HepG2 (cell line): ENCODE measurements around the gene LRRIQ4. TPM values are rescaled to one million over a fixed set of nuclear protein-coding genes. Genes with fewer than 3 reads are reported as not detected.

ENCODE experiments used
- AKNA ChIP-seq: sonication (generic); formaldehyde crosslinking; IDR thresholded peaks from 2 replicates; pipeline ENCODE4 v1.4.0; 2020; ENCODE audit warnings: missing genetic modification reagents, borderline replicate concordance
- CCDC6 ChIP-seq: sonication (generic); formaldehyde crosslinking; IDR thresholded peaks from 2 replicates; pipeline ENCODE4 v1.8.1; 2022; ENCODE audit warnings: mild to moderate bottlenecking, missing genetic modification reagents, moderate library complexity
- CREB1 ChIP-seq, 2 experiments: fragments of 450-650 bp in 1 of 2; IDR thresholded peaks; 2 replicates each; pipeline ENCODE4 v1.6.1; 2016 to 2017; ENCODE audit warnings: control low read depth in 1 of 2, mild to moderate bottlenecking in 1 of 2, missing compliant biosample characterization in 1 of 2, missing genetic modification characterization in 1 of 2
- GZF1 ChIP-seq: sonication (generic); formaldehyde crosslinking; IDR thresholded peaks from 2 replicates; pipeline ENCODE4 v1.5.1; 2020; ENCODE audit warnings: mild to moderate bottlenecking, missing genetic modification reagents
- HMGXB3 ChIP-seq: sonication (generic); formaldehyde crosslinking; IDR thresholded peaks from 2 replicates; pipeline ENCODE4 v1.4.0; 2020; ENCODE audit warnings: missing genetic modification reagents, borderline replicate concordance
- HNF4A ChIP-seq: sonication (generic); formaldehyde crosslinking; IDR thresholded peaks from 2 replicates; pipeline ENCODE4 v1.4.0; 2020; ENCODE audit warnings: missing genetic modification reagents
- JUND ChIP-seq: sonication (generic); formaldehyde crosslinking; IDR thresholded peaks from 2 replicates; pipeline ENCODE4 v1.8.0; 2022; ENCODE audit warnings: mild to moderate bottlenecking, missing genetic modification reagents
- MAX ChIP-seq: IDR thresholded peaks from 2 replicates; pipeline ENCODE4 v1.6.1; 2012; ENCODE audit warnings: inconsistent platforms
- MED1 ChIP-seq: sonication (generic); formaldehyde crosslinking; IDR thresholded peaks from 2 replicates; pipeline ENCODE4 v1.4.0; 2020; ENCODE audit warnings: missing genetic modification reagents
- NFKBIZ ChIP-seq: IDR thresholded peaks from 2 replicates; pipeline ENCODE4 v1.6.1; 2018; ENCODE audit warnings: missing genetic modification reagents, missing compliant biosample characterization
- POGZ ChIP-seq: sonication (generic); formaldehyde crosslinking; IDR thresholded peaks from 2 replicates; pipeline ENCODE4 v1.4.0; 2020; ENCODE audit warnings: mild to moderate bottlenecking, missing genetic modification reagents
- SRY ChIP-seq: sonication (generic); formaldehyde crosslinking; IDR thresholded peaks from 2 replicates; pipeline ENCODE4 v1.8.0; 2022; ENCODE audit warnings: mild to moderate bottlenecking, missing genetic modification reagents
- TAF1 ChIP-seq: sonication (generic); formaldehyde crosslinking; IDR thresholded peaks from 2 replicates; pipeline ENCODE4 v1.4.0; 2020; ENCODE audit warnings: missing genetic modification reagents
- THAP9 ChIP-seq: sonication (generic); formaldehyde crosslinking; IDR thresholded peaks from 2 replicates; pipeline ENCODE4; 2020; ENCODE audit warnings: missing genetic modification reagents, mild to moderate bottlenecking, borderline replicate concordance
- ZNF496 ChIP-seq: sonication (generic); formaldehyde crosslinking; IDR thresholded peaks from 2 replicates; pipeline ENCODE4 v1.8.1; 2023; ENCODE audit warnings: mild to moderate bottlenecking, moderate library complexity, missing genetic modification reagents; ENCODE audit not compliant: insufficient replicate concordance
- ZNF589 ChIP-seq: sonication (generic); formaldehyde crosslinking; conservative IDR thresholded peaks from 2 replicates; pipeline ENCODE4 v1.8.0; 2022; ENCODE audit warnings: mild to moderate bottlenecking, moderate library complexity, missing genetic modification reagents
- polyA plus RNA-seq, 8 experiments: library from polyadenylated mRNA; depleted of rRNA in 3 of 8; stranded (reverse) in 7 of 8; unstranded in 1 of 8; fragments of >200 nt; fragmentation: Illumina TruSeq in 4 of 8; extraction: Trizol in 4 of 8; gene quantifications; 2 replicates each; pipeline versions ENCODE4 v1.2.1 to v1.2.3, GENCODE V29; 2011 to 2016; ENCODE audit warnings: low read depth in 4 of 8, missing spikeins in 1 of 8, mixed read lengths in 1 of 8; ENCODE audit not compliant: insufficient read depth in 1 of 8
- total RNA-seq, 5 experiments: library from RNA; depleted of rRNA; stranded (reverse); fragments of >200 nt; fragmentation: Illumina TruSeq; extraction: Trizol; gene quantifications; 2 replicates each; pipeline ENCODE4 v1.2.3, GENCODE V29; 2016; ENCODE audit warnings: low read depth in 1 of 5

LRRIQ4 gene
- total and polyA plus RNA-seq, 2 of the 13 experiments (the other 11 are each of a cell fraction or from before 2014, with no cell fraction given) = not detected

- no peak for TF ChIP-seq ZNF496
- no peak for TF ChIP-seq HMGXB3 (CRISPR knock-in tag)
- TF ChIP-seq ZNF589 (CRISPR knock-in tag) = no peak
- TF ChIP-seq CREB1 (IDR thresholded peaks at IDR 0.05) = 0 out of 2 replicates have a peak, but pooled peaks have one; percentile 32
- TF ChIP-seq CREB1 (CRISPR knock-in tag; IDR thresholded peaks at IDR 0.05) = no peak
- no peak for TF ChIP-seq NFKBIZ (CRISPR knock-in tag)
- TF ChIP-seq GZF1 (CRISPR knock-in tag) = no peak
- no peak for TF ChIP-seq JUND (CRISPR knock-in tag)
- no peak for TF ChIP-seq SRY
- TF ChIP-seq CCDC6 (CRISPR knock-in tag) = peak; percentile 51; the same call in 1 of the 2 replicates
- no peak for TF ChIP-seq THAP9
- 0 out of 2 replicates have a peak, but pooled peaks have one; percentile 33 for TF ChIP-seq MED1 (CRISPR knock-in tag)
- TF ChIP-seq POGZ (CRISPR knock-in tag) = peak; percentile 48; the same call in 1 of the 2 replicates
- peak; percentile 48 for TF ChIP-seq HNF4A
- TF ChIP-seq TAF1 (CRISPR knock-in tag) = peak; percentile 59
- TF ChIP-seq MAX = peak; percentile 54; the same call in 1 of the 2 replicates
- TF ChIP-seq AKNA (CRISPR knock-in tag) = no peak
Measured at GRCh38 chr3:169769287-169770181, 43.1 kb upstream of the LRRIQ4 start, which contains the start of gene ACTRT3 (continued).
